HG03108 (cell line): ENCODE results near the gene SNX32.

ENCODE experiments used
- ATAC-seq: cut with Tn5 transposase; IDR thresholded peaks from one replicate; pipeline ENCODE4 v1.9.1; 2021; ENCODE audit warnings: moderate library complexity; ENCODE audit not compliant: unreplicated experiment

SNX32 gene

GRCh38 chr11:65833297-65834030, at the start of gene SNX32:
TSS of gene SNX32 (plus strand) at chr11:65833963. CDS start at chr11:65834066, 103 bp downstream.
- peak; percentile 92 for ATAC-seq

DNA sequence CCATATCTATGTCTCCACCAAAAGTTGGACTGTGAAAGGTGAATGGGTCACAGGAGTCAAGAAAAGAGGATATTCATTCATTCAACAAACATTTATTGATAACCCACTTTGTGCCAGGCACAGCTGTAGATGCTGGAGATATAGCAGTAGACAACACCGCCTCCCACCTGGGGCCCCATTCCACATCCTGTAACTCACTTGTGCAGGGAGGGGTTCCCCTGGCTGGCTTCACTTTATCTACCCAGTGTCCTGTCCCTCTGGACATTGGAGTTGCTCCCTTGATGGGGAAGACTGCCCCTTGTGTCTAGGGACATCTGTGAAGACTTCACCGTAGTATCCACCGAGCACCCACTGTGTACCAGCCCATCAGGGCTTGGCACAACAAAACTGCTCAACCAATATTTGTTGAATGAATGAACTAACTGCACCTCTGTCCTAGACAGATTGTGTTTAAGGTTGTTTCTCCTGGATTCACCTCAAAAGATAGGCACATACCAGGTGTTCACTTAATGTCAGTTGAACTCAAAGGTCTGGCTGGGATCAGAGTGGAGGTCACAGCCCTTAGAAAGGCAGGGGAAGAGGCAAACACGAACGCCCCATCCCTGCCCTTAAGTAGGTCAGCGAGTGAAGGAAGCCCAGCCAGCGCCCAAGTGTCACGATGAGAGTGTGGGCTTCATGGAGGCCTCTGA, 48.3 kb upstream of the SNX32 start:
- ATAC-seq: no peak

GRCh38 chr11:65786008-65786785, 47.6 kb upstream of the SNX32 start:
- no peak for ATAC-seq

- no peak for ATAC-seq
Measured at GRCh38 chr11:65786786-65787636, 46.8 kb upstream of the SNX32 start, which contains the start of gene OVOL1. TSS of gene OVOL1 (plus strand) at chr11:65787063. CDS start at chr11:65787374, 311 bp downstream.

DNA sequence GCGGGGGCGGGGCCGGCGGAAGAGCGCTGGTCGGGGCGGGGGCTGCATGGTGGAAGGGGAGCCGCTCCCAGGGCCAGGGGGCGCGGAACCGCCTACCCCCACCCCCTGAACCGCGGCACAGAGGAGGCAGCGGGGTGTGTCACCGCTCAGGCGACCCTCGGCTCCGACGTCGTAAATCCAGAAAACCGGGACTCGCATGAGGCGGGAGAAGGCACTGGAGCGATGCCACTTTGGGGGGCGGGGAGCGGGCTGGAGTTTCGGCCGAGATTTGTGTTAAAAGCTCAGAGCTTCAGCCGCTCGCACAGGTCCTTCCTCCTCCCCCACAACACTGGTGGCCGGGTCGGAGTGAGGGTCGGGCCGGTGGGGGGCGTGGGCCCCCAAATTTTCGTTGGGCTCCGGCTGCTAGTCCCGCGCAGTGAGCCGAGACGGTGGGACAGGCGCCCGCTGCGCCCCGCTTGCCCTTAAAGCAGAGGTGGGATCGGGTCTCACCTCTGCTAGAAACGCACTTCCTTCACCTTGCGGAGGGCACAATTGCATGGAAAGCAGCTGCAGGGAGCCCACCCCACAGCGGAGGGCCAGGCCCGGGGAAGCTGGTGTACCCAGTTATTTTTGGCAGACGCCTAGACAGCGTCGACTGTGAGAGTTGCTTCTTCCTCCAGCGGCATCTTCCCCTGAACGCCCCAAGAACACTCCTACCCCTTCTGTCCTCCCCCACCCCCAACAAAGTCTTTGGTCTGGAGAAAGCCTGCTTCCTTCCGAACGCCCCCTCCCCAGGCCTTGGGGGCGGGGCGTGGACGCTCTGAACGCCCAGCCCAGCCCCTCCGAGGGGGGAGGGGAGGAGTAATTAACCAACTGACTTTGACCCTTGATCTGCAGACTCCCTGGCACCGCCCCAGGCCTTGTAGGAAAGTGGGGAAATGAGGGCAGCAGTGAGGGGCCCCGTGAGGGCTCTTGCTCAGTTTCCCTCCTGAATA, 45.8 kb upstream of the SNX32 start:
- ATAC-seq: no peak

GRCh38 chr11:65788821-65789220, 44.9 kb upstream of the SNX32 start:
- no peak for ATAC-seq

- ATAC-seq: no peak
Measured at GRCh38 chr11:65789230-65790103, 44.3 kb upstream of the SNX32 start.

DNA sequence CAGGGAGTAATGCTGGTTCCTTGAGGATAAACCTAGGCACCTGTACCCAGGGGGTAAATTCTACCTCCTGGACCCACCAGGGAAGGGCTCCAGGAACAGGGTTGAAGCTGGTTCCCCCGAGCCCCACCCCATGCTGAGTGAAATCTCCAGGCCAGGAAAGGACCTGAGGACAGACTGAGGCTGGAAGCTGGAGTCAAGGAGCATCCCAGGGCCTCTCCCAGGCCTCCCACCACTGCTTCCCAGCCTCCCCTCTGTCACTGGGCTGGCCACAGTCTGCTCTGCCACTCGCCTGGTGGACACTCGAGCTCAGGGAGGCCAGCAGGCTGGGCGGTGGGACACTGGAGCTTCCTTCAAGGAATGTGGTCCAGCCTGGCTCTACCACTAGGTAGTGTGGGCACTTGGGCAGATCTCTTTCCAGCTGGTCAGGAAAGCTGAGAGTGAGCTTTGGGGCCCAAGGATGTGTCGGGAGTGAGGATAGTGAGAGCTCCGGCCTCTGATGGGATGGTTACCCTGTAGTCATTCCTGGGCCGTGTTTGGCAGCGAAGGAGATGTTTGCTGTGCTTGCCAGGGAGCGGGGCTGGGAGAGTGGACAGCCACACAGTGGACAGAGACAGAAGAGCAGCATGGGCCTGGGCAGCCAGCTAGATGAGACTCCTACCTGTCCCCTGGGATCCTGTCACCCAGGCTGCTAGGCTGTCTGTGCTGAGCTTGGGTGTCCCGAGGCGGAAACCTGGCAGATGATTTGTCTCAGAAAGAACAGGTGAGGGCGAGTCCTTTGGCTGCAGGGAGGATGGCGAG, 43.5 kb upstream of the SNX32 start:
- ATAC-seq: no peak

DNA sequence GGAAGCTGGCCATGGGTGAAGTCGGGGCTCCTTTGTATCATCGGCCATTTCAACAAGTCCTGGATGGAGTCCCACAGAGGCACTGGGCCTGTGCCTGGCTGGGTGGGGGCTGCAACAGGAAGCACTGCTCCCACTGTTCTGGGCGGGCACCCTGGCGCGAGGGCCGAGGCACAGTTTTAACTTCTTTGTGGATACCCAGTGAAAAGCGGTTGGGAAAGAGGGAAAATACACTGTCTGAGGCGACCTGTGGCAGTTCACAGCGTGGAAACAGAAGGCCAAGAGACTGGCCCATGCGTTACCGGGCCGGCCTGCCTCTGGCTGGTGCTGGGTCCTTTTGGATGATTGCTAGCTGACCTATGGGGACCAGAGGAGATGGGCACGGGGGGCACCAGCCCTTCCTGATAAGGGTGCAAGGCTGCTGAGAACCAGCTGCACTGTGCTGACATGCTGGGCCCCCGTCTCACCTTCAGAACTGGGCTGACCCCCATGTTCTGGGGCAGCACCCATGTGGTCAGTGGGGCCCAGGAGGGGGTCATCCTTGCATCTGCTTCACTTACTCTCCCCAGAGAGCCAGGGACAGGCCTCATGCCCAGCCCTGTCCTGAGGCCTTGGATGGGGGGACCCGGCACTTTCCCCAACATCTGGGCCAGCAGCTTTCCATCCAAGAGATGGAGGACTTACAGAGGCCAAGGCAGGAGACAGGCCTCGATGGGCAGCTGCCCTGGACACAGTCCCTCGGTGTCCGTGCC, 42.7 kb upstream of the SNX32 start:
- ATAC-seq: no peak

DNA sequence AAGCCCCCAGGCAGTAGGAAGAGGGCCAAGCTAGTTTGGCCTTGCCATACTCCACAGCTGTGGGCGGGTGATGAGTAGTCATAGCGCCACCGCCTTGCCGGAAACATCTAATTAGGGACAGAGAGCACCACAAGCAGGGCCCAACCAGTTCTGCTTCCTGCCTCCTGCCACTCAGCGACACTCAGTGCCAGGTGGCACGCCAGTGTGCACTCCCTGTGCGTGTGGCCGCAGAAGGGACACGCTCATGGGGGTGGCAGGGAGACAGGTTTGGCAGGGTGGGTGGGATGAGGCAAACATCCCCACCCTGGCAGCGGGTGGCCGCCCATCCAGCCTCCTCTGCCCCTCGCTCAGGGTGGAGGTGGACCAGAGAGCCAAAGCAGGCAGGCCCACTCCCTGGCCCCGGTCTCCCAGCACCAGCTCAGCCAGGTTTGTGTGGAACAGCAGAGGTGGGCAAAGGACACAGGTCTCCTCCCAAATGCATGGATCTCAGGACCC, 42.0 kb upstream of the SNX32 start:
- peak; percentile 47 for ATAC-seq

DNA sequence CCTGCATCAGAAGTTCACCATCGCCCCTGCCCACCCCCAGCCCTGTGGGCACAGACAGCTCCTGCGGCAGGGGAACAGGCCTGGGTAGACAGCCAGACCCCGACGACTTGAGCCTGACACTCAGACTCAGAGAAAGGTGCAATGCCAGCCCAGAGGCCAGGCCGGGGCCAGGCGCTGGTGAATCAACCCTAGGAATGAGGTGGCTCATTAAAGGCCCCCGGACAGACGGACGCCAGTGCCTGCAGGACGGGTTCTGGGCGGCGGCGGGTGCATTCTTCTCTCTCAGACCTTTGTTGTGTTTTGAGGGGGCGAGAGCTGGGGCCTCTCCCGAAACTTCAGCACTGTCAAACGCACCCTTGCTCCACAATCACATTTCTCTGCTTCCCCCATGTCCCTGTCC, 41.3 kb upstream of the SNX32 start:
- ATAC-seq: no peak

DNA sequence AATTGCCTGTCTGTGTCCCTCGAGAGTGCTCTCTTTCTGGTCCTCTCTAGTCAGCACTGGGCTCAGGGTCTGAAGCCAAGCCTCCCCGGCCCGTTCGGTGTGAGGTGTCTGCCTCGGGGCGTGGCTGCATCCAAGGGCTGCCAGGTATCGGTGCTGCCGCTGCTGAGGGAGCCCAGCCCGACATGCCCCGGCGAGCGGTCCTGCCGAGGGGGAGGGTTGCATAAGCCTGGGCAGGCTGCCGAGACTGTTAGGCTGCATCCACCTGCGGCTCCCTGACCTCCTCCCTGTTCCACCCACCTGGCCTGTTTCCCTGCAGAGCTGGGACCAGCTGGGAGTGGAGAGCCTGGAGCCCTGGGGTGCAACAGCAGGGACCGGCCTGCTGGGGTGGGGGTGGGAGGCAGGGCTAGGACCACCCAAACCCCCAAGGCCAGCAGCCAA, 40.6 kb upstream of the SNX32 start:
- ATAC-seq: no peak

DNA sequence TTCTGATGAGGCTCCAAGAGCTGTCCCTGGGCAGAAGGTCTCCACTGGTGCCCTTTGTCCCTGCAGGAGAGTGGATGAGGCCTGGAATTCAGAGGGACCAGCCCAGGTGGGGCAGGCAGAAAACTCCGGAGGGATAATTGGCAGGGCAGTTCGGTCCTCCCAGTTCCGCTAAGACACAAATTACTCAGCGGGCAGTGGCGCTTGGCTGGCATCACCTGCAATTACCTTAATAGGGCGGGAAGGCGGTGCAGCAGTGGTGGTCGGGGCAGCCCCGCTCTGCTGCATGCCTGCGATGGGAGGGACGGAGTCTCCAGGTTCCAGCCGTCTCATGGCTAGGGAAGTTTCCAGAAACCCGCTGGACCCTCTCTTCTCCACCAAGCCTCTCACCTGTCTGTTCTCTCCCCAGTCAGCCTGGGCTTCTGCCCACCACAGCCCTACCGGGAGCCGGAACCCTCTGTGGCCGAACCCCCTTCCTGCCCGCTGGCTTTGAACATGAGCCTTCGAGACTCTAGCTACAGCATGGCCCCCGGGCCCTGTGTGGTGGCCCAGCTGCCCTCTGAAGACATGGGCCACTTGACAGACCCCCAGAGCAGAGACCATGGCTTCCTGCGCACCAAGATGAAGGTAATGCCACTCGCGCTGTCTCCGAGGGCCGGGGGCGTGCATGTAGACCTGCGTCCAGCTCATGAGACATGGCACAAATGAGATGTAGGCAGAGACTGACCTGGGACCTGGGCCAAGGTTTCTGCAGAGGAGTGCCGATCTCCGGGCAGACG, 40.0 kb upstream of the SNX32 start:
- ATAC-seq: no peak

DNA sequence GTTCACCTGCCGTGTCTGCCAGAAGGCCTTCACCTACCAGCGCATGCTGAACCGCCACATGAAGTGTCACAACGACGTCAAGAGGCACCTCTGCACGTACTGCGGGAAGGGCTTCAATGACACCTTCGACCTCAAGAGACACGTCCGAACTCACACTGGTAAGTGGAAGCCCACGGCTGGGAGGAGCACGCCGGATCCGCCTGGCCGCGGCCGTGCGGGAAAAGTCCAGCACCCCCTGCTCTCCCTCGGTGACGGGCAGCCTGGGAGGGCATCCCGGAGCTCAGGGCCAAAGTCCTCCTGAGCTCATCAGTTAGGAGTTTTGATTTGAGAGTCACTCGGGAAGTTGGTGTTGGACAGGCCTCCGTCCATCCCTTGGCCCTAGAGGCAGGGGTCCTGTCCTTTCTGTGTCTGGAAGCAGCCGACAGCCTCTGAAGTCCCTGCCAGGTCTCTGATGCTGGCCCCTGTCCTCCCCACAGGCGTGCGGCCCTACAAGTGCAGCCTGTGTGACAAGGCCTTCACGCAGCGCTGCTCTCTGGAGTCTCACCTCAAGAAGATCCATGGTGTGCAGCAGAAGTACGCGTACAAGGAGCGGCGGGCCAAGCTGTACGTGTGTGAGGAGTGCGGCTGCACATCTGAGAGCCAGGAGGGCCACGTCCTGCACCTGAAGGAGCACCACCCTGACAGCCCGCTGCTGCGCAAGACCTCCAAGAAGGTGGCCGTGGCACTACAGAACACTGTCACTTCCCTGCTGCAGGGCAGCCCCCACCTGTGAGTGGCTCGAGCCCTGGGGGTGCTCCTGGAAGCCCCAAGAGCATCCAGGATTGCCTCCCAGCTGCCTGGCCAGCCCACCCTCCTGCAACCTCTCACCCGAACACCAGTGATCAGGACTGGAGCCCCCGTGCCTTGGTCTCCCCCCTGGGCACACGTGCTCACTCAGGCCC, 38.9 kb upstream of the SNX32 start:
- no peak for ATAC-seq
